K562 (cell line): ENCODE results near the gene PEDS1. TPM values are rescaled to one million over a fixed set of nuclear protein-coding genes. Genes with fewer than 3 reads are reported as not detected.

Source experiments
- CREM ChIP-seq: IDR thresholded peaks from 2 replicates; pipeline ENCODE4 v1.6.1; 2014; ENCODE audit warnings: antibody characterized with exemption, low read depth
- DDX20 ChIP-seq: fragments of 450-650 bp; IDR thresholded peaks from 2 replicates; pipeline ENCODE4 v1.6.1; 2016; ENCODE audit warnings: missing genetic modification characterization, low read depth, mild to moderate bottlenecking, missing compliant biosample characterization, moderate library complexity
- HINFP ChIP-seq: fragments of 450-650 bp; conservative IDR thresholded peaks from 2 replicates; pipeline ENCODE4 v1.6.1; 2016; ENCODE audit warnings: missing genetic modification characterization, low read depth, mild to moderate bottlenecking, control low read depth, missing compliant biosample characterization
- IRF2 ChIP-seq: sonication (generic); formaldehyde crosslinking; IDR thresholded peaks from 2 replicates; pipeline ENCODE4 v1.8.1; 2022; ENCODE audit warnings: mild to moderate bottlenecking, missing genetic modification reagents
- LARP7 ChIP-seq: fragments of 450-650 bp; IDR thresholded peaks from 2 replicates; pipeline ENCODE4 v1.6.1; 2016
- PRPF4 ChIP-seq: fragments of 200-400 bp; formaldehyde crosslinking; IDR thresholded peaks from one replicate; pipeline ENCODE4 v1.6.1; 2017; ENCODE audit warnings: low read length, low read depth, mild to moderate bottlenecking; ENCODE audit not compliant: insufficient read depth, poor library complexity, severe bottlenecking
- ZBTB1 ChIP-seq: sonication (generic); formaldehyde crosslinking; IDR thresholded peaks from 2 replicates; pipeline ENCODE4 v1.8.1; 2023; ENCODE audit warnings: missing genetic modification reagents, low read depth, mild to moderate bottlenecking, borderline replicate concordance
- ZBTB40 ChIP-seq, 2 experiments: fragments of 450-650 bp in 1 of 2; sonication (generic) in 1 of 2; formaldehyde crosslinking in 1 of 2; IDR thresholded peaks; 2 replicates each; pipeline versions ENCODE4 v1.7.1 to v1.9.0; 2016 to 2022; ENCODE audit warnings: inconsistent platforms in 1 of 2, mild to moderate bottlenecking in 1 of 2, missing genetic modification reagents in 1 of 2
- ZBTB49 ChIP-seq: sonication (generic); formaldehyde crosslinking; IDR thresholded peaks from 2 replicates; pipeline ENCODE4 v1.8.0; 2022; ENCODE audit warnings: missing genetic modification reagents, mild to moderate bottlenecking, borderline replicate concordance
- ZFP1 ChIP-seq: fragments of 450-650 bp; formaldehyde crosslinking; IDR thresholded peaks from 2 replicates; pipeline ENCODE4 v1.4.0; 2020; ENCODE audit warnings: mild to moderate bottlenecking, mixed read lengths
- ZNF324 ChIP-seq: fragments of 250-450 bp; sonication (Bioruptor Pico); IDR thresholded peaks from 2 replicates; pipeline ENCODE4 v1.4.0; 2020; ENCODE audit warnings: mild to moderate bottlenecking
- ZNF511 ChIP-seq: sonication (generic); formaldehyde crosslinking; IDR thresholded peaks from 2 replicates; pipeline ENCODE4 v1.8.0; 2022; ENCODE audit warnings: mild to moderate bottlenecking, missing genetic modification reagents
- polyA plus RNA-seq, 8 experiments: library from polyadenylated mRNA; depleted of rRNA in 4 of 8; stranded (reverse) in 5 of 8; unstranded in 3 of 8; fragments of >200 nt; fragmentation: Nextera tagmentation in 2 of 8; fragmentation: Illumina TruSeq in 1 of 8; extraction: Ambion mirVana in 2 of 8; extraction: Trizol in 1 of 8; gene quantifications; 2 replicates each; pipeline versions ENCODE4 v1.2.1 to v1.2.3, GENCODE V29; 2011 to 2014; ENCODE audit warnings: inconsistent platforms in 1 of 8, missing spikeins in 1 of 8
- total RNA-seq, 7 experiments: library from RNA; depleted of rRNA in 6 of 7; stranded (reverse); fragments of >200 nt in 6 of 7; fragmentation: Illumina TruSeq in 2 of 7; extraction: Trizol in 2 of 7; gene quantifications; 2 replicates each; pipeline versions ENCODE4 v1.2.1 to v1.2.3, GENCODE V29; 2011 to 2021; ENCODE audit warnings: low replicate concordance in 1 of 7

The PEDS1 gene
- total and polyA plus RNA-seq, 9 of the 15 experiments (the other 6 are each of a cell fraction or from before 2014, with no cell fraction given) = 2.9 to 38.5 (median 24.2) TPM

- TF ChIP-seq ZBTB49 (CRISPR knock-in tag) (no peak), ZFP1 (no peak), DDX20 (no peak), ZNF511 (CRISPR knock-in tag) (peak; percentile 82), CREM (peak; percentile 31; the same call in 1 of the 2 replicates), HINFP (tag) (no peak), PRPF4 (peak; percentile 66), ZNF324 (CRISPR knock-in tag) (no peak), IRF2 (no peak; the same call in 1 of the 2 replicates), LARP7 (no peak), ZBTB1 (CRISPR knock-in tag) (no peak), ZBTB40 (IDR thresholded peaks at IDR 0.05) (no peak), ZBTB40 (CRISPR knock-in tag; IDR thresholded peaks at IDR 0.05) (peak; percentile 48; the same call in 1 of the 2 replicates)
Observed at GRCh38 chr20:50191544-50192363, 38.2 kb upstream of the PEDS1 start (continued).
